ENCODE measurements around the gene DROSHA.
"Not testable (repeated sequence)": the region's sequence is repeated elsewhere in the genome, so short reads cannot be mapped to it uniquely, and the experiment has no call there.

DROSHA gene

DNA sequence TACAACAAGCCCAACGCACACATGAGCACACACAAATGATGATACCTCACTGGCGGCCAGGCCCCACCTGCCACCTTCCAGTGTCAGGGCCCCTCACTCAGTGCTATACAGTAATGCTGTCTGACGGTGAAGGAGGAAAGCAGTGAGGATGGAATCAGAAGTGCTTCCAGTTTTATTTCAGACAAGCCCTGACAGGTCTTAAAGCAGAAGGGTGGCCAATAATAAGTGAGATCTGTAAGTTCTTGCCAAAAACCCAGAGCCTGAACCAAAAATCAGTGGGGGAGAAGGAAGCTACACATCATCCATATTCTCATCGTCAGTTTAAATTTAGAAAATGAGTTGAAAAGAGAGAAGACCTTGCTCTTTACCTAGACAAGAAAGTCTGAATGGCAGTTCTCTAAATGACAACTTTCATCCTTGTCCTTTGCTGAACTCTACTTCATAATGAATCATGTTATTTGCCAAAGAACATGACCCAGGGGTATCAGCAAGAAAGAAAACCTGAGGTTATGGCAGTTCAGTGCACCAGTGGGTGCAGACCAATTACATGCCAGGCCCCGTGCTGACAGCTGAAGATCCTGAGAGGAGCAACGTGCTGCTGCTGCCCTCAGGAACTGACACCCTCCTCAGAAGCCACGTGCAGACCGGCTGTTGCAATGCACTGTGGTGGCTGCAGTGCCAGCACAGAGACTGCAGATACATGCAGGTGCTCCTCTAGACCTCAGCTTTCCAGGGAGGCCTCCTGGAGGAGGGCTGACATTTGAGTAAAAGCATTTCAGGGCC, 118.7 kb downstream of the DROSHA start:
- DNase-seq: no peak

DNA sequence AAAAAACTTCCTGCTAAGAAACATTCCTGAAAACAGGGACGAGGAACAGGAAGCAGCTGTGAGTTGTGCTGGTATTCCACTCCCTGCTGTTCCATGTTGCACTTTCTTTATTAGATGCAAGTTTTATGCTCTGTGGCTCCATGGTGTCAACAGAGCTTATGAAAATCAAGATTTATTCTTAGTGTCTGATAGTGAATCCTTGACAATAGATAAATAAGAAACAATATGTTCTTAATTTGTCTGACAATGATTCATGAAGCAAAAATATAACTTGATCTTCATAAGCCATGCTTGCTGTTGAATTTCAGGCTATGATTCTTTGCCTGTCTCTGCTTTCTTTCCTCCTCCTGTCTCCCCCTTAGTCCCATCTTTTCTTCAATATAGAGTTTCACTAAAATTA, 119.6 kb downstream of the DROSHA start:
- no peak for DNase-seq

DNA sequence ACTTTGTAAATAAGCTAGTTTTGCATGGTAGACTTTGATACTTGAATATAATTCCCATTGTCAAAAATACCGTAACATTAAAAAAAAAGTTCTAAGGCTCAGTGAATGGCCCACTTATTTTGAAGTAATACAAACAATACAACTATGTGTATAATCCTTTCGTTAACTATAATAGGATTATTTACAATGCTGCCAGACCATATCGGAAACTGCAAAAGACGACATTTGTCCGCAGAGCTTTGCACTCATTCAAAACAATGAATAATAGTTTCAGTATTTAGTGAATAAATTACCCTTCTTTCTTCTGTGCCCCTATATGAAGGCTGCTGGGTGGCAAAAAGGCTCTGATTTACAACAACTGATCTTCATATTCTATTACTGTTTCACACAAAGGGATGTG, 121.8 kb downstream of the DROSHA start:
- no peak for DNase-seq

DNA sequence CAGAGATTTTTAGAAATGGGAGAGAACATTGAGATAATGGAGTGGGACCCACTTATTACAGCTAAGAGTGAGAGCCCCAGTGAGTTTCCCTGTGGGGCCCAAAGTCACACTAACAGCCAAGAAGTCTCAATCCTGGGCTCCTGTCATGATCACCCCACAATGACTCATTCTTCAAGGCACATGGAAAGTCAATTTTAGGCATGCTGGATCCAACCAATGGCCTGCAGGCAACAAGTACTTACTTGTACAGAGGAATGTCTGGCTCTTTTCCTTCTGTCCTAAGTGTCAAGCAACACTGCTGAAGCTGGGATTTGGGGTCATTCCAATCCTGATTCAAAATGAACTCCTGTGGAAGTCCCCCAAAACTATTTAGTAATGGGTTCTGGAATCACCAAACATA, 123.1 kb downstream of the DROSHA start:
- DNase-seq: no peak

DNA sequence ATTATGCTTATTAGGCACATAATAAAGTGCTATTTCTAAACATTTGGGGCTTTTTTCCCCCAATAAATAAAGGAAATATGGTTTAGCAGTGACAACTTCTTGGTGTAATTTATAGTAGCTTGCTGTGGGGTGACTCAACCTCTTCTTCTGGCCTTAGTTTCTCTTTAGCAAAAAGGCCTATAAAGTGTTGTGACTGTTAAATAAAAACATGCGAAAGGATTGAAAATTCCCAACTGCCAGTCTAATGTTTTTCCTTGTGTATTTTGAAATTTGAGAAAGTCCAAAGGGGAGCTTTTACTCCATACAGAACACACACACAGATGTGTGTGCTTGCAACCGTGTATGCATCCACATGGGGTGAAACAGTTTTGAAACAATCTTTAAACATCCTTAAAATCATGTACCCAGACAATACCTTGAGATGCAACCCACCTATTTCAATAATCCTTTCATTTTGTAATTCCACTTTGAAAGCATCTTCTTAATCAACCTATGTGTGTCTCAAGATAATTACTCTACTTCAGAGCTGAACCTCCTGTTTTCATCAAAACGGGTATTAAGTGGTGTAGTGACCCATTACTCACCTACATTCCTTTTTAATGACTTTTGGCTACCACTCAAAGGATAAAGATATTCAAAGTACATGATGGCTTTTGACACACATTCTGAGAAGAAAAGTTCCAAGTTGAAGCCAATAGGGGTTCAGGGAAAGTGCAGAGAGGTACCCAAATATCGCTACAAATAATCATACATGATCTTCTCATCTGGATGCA, 123.8 kb downstream of the DROSHA start:
- no peak for DNase-seq

DNA sequence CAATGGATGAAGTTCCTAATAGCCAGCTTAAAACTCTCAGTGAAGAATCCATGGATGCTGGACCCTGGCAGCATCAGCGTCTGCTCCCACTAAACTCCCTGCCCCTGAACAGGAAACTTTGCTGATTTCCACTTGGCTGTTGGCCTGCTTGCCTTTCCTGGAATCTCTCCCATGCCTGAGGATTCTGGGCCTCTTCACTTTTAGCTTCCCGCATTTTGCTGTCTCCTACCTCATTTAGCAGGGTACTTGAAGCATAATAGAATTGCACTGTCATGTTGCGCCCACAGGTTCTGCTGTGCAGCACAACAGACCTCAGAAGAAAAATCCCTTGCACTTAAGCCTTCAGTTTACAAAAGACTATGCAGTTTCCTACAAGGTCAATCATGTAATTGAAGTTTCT, 127.6 kb downstream of the DROSHA start:
- no peak for DNase-seq

DNA sequence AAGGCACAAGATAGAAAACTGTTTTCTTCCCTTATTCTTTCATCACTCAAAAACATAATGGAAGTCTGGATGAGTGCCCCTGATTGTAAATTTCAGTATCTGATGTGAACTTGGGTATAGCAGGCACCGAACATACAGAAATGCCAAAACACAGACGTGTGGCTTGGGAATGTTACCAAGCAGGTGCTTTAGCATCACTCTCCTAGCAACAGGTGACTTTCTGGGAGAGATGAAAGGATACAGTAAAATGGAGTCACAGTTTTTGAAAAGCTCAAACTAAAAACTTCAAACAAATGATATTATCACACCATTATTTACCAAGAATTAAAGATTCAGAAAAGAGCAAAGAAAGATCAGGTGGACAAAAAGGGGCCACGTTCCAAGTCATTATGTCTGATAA, 130.2 kb downstream of the DROSHA start:
- DNase-seq: no peak

DNA sequence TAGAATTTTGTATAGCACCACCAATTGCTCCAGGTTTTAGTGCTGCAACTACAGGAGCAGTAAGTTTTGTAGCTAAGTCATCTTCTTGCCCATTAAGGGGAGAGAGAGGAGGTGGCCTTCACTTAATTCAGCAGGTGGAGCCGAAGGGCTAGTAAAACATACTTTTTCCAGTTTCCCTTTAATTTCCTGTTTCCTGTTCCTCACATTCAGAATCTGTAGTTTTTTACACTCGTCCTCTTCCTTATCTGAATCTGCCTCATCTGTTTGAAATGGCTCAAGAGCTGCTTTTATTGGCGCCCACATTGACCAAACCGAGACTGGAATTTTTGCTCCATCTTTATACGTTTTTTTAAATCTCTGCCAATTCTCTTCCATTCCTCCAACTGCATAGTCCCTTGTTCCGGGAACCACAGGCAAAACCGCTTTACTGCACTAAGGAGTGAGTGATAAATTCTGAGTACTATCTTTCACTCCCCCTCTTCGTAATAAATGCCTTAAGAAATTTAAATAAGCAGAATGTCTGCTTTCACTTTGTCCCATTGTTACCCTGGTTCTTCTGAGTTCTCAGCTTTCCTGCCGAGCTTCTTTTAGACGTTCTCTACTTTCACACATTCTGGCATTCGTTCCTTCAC, 133.9 kb downstream of the DROSHA start:
- DNase-seq: no peak

DNA sequence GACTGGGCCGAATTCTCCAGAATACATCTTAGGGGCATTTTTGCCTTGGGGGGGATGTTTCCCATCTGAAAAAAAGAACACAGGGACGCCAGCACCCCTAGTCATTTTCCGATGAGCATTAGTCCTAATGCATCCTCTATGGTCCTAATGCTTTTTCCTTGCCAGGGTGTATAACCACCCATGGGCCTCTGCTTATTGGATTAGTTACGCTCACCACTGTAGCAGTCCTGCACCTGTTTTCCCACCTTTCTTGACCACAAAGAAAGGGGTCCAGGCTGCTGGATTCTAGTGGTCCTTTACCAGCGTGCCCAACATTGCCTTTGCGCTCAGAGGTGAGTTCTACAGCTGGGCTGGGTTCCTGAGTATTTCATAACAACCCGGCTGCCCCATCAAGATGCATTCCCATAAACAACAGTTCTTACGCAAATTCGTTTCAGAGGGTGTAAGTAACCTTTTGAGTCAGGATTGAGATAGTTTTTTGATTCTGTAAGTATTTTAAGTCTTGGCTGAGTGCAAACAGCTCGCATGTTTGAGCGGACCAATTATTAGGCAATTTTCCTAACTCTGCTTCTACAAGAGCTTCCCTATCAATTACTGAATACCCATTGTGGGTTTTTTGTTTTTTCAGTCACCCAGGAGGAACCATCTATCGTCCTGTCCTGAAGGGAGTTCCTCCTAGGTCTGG, 135.1 kb downstream of the DROSHA start:
- no peak for DNase-seq

DNA sequence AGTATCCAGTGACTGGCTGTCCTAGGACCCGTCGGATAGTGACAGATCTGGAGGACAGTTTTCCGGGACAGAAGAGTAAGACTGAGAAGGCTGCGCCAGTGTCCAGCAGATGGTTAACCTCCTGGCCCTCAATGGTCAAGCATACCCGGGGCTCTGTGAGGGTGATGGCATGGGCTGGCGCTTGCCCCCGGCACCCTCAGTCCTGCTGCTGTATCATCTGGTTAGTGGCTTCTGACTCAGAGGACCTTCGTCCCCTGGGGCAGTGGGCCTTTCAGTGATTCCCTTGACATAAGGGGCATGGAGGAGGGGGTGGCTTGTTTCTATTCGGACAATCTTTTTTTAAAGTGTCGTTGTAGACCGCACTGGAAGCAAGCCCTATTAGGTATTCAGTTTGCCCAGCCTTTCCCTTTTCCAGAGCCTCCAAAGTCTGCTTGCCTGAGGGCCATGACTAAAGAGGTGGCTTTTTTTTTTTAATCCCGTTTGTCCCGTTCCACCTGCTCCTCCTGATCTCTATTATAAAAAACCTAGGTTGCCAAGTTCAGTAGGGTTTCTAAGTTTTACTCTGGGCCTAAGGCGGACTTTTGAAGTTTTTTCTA, 136.3 kb downstream of the DROSHA start:
- not testable (repeated sequence) for DNase-seq

DNA sequence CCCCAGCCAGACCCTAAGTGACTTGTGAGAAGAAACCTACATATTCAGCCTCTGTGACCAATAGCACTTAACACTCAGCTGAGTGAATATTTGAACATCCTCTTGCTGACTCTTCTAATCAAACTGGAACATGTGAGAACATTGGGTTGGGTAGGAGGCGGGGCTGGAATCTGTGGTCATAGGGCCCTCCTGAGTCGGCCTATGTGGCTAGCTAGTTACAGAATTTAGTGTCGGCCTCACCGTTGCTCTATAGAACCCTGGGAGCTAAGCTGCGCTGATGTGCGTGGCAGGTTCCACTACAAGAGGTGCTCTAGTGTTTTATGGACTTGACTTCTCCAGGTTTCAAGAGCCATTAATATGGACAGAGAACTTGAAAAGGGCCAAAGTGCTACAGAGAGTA, 138.8 kb downstream of the DROSHA start:
- DNase-seq: no peak

DNA sequence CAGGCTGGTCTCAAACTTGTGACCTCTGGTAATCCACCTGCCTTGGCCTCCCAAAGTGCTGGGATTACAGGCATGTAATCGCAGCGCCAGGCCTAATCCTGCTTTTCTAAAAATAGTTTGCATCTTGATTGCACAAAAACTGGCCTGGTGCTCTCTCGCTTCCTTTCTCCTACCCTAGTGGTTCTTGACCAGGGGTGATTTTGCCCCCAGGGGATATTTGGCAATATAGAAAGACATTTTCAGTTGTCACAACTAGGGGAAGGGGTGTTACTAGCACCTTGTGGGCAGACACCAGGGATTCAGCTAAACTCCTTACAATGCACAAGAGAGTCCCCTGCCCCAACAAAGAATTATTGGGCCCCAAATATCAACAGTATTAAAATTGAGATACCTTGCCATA, 139.8 kb downstream of the DROSHA start:
- DNase-seq: no peak

DNA sequence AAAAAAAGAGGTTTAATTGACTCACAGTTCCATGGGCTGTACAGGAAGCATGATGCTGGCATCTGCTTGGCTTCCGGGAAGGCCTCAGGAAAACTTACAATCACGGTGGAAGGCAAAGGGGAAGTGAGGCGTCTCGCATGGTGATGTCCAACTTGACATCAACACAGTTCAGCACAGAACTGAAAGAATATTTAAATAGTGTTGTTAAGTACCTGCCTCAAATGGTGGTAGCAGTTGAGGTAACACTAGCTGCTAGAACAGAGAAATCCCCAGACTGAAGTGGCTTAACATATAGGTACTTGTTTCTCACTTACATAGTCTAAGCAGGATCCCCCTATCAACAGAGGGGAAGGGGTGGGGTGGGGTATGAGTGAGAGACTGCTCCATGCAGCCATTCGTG, 141.6 kb downstream of the DROSHA start:
- no peak for DNase-seq

DNA sequence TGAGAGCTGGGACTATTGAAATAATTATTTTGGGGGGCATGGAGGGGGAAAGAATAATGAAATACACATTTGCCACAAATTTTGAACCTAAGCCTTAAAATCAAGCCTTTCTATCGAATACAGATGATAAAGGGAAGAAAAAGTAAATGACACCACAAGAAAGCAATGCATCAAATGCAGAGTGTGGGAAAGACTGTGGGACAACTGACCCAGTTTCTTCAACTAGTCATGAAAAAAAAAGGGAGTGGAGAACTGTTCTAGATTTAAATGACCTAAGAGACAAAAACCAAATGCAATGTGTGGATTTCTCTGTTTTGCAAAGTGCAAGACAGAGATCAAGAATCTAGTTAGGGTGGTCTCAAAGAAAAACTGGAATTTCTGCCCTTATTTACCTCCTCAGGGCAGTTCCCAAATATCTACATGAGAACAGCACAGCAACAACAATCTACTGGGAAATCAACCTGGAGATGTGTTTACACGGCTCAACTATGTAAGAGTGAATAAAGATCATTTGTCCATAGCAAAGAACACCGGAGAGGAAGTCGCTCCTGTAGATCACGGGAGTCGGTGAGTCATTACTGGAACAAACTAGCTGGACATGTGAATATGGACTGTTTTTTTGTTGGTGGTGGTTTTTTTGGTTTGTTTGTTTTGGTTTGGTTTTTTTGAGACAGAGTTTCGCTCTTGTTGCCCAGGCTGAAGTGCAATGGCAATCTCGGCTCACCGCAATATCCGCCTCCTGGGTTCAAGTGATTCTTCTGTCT, 145.9 kb downstream of the DROSHA start:
- no peak for DNase-seq

DNA sequence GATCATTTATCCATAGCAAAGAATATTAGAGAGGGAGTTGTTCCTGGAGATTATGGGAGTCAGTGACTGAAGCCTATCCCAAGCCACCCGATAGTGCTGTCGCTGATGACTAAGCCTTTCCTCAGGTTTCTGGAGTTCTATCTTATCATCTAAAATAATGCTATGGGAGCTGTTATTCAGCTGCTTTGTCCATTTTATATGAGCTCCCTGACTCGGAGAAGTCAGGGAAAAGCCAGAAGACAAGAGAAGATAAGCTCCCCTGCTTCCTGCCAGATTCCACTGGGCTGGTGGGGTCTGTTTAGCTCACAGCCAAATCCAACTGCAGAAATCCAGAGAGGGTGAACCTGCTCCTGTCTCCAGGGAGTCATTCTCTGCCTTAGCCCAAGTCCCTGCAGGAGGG, 148.2 kb downstream of the DROSHA start:
- DNase-seq: no peak

DNA sequence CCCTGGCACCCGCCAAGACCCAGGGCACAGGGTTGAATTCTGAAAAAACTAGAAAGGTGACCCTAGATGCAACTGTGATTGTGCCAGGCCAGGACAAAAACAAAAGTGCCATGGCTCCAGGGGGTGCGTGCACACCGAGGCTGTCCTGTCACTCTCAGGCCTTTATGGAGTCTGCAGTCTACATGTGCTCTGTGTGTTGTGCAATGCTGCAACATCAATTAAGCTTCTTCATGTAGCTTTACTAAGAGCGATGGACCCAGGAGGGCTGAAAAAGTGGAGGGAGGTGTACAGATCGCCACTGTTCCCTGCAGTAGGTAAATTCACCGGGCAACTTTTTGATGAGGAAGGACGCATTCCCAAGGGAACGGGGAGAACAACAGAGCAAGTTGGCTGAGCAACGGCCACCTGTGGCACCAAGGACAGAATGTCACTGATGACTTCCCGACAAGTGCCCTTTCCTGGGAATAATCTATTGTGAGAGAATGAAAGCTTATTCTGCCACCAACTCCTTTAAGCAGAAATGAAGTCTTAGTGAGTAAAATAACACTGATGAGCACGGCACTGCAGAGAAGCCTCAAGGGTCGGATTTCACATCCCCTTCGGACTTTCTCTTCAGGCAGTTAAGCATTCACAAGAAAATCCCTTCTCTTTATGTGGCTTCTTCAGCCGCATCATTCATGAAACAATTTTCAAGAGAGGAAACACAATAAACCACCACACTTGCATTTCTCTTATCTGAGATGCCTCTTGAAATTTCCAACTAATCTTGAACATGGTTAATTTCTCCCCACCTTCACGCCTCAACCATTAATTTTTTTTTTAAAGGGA, 149.6 kb downstream of the DROSHA start:
- no peak for DNase-seq

DNA sequence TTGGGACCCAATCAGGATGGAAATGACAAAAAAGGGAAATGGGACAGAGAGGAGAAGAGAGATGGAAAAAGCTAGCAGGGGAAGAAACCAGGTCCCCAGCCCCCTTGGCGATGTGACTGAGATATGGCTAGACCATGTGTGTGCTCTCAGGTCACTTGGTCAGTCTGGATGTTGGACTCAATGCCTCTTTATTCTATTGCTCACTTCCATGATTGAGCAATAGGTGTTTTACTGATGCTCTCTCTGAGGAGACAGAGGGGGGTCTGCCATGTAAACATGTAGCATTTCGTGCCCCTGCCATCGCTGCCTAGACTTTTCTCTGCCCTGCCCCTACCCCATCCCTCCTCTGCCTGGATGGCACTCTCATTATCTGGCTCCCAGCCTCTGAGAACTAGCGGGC, 150.6 kb downstream of the DROSHA start:
- DNase-seq: no peak

DNA sequence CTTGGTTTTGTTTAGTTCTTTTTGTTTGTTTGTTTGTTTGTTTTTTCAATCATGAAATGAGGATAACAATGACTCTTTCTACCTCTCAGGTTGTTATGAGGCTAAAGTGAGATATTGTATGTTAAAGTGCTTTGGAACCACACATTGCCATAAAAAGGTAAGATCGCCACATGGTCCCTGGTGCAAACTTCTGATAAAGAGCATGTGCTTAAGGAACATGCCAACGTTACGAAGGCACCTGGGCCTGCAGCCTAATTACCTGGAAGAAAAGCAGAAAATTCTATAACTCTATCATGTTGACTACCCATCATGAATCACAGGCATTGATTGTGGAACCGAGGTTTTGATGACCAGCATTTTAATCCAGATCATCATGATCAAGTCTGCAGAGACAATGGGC, 151.8 kb downstream of the DROSHA start:
- no peak for DNase-seq

DNA sequence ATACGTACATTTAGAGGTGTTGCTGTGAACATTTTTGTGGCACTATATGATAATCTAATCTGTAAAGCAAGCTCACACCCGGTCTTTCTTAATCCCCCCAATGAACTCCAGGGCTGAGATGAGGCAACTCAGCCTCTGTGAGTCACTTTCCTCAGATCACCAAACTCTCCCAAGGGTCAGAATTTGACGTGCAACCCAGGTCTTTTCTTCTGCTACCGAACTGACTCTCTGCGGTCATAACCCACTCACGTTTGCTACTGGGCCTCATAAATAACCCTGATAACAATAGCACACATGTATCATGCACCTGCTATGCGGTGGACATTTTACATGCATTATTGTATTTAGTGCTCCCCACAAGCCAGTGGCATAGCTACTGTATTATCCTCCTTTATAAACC, 153.1 kb downstream of the DROSHA start:
- DNase-seq: no peak

DNA sequence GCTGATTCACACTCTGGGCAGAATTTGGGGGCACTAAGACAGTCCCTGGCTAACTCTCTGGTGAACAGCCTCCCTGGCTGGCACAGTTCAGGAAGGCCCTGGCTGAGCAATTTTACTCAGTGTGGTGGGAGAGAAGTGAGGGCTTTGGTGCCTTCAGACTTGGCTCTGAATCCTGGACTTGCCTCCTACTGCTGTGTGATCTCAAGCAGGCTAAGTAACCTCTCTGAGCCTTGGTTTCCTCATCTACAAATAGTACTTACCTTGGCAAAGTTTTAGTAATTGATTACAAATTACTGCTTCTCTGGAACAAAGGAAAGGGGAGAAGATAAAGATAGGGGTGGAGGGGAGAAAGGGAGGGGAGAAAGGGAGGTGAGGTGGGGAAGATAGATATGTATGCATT, 153.8 kb downstream of the DROSHA start:
- no peak for DNase-seq

DNA sequence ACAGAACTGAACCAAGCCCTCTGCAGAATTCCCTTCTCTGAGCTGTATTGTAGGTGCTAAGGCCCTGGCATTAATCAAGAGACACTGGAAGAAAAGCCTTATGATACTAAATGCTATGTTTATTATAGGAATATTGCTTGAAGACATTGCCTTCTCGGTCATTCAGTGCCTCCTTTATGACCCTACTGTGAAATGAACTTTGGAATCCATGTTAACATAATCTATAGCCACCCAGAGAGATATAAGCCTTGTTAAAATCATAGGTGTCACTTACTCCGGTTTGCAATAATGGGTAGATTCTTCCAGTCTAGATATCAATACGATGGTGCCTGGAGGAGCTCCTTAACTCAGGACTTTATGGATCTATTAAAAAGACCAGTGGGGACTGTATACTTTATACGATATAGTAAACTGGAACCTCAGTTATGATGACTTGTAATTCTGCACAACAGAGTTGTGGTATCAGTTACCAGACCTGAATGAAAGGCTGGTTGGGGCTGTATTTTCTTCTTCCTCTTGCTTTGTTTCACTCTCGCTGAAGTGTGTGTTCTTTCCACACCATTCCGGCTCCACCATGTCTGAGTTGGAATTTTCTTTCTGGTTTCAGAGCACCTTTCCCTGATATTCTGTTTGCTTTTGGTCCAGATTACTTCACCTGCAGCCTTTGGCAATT, 154.5 kb downstream of the DROSHA start:
- no peak for DNase-seq
